Transverse colon (tissue), 4 donors: ENCODE data around the gene INTS12.

Experiments
- EP300 ChIP-seq: sonication (generic); formaldehyde crosslinking; IDR thresholded peaks from one replicate; pipeline ENCODE4 v1.6.1; 2017; ENCODE audit warnings: antibody characterized with exemption, low read depth
- POLR2A ChIP-seq: fragments of 450-650 bp; IDR thresholded peaks from one replicate; pipeline ENCODE4 v1.6.1; 2016; ENCODE audit warnings: antibody characterized with exemption, mild to moderate bottlenecking, moderate library complexity
- POLR2AphosphoS5 ChIP-seq, 3 donors: sonication (generic); formaldehyde crosslinking; IDR thresholded peaks; one replicate each; pipeline ENCODE4 v1.6.1; 2016; ENCODE audit warnings: antibody characterized with exemption in 3 of 3
- TF ChIP-seq, protein P1 (sequence below), 5 experiments: fragments of 200-600 bp in 3 of 5; fragments of 450-650 bp in 2 of 5; sonication (generic) in 3 of 5; IDR thresholded peaks; 1 replicate in 2 of 5; 2 replicates in 3 of 5; pipeline ENCODE4 v1.5.1; 2016 to 2017; ENCODE audit warnings: antibody characterized with exemption in 5 of 5, inconsistent platforms in 3 of 5, mild to moderate bottlenecking in 2 of 5, moderate library complexity in 1 of 5

GRCh38 chr4:105671301-105671700 is 37.2 kb downstream of the INTS12 start:
- no peak for TF ChIP-seq POLR2AphosphoS5 (IDR thresholded peaks at IDR 0.05)
- TF ChIP-seq, protein P1, sequence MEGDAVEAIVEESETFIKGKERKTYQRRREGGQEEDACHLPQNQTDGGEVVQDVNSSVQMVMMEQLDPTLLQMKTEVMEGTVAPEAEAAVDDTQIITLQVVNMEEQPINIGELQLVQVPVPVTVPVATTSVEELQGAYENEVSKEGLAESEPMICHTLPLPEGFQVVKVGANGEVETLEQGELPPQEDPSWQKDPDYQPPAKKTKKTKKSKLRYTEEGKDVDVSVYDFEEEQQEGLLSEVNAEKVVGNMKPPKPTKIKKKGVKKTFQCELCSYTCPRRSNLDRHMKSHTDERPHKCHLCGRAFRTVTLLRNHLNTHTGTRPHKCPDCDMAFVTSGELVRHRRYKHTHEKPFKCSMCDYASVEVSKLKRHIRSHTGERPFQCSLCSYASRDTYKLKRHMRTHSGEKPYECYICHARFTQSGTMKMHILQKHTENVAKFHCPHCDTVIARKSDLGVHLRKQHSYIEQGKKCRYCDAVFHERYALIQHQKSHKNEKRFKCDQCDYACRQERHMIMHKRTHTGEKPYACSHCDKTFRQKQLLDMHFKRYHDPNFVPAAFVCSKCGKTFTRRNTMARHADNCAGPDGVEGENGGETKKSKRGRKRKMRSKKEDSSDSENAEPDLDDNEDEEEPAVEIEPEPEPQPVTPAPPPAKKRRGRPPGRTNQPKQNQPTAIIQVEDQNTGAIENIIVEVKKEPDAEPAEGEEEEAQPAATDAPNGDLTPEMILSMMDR (IDR thresholded peaks at IDR 0.05) = no peak
- no peak for TF ChIP-seq EP300
- TF ChIP-seq POLR2A = no peak
